ENCODE data around the gene CDKAL1.

Gene CDKAL1

GRCh38 chr6:21049148-21049547, 514.9 kb downstream of the CDKAL1 start:
- ATAC-seq: no peak; the same call in 2 of the 3 replicates
- TF ChIP-seq PATZ1 (CRISPR knock-in tag; IDR thresholded peaks at IDR 0.05; ENCODE audit: borderline replicate concordance) (no peak), TCF4 (CRISPR knock-in tag; IDR thresholded peaks at IDR 0.05; ENCODE audit: borderline replicate concordance) (no peak), ZC3H10 (CRISPR knock-in tag; IDR thresholded peaks at IDR 0.05) (no peak), ESRRG (CRISPR knock-in tag; IDR thresholded peaks at IDR 0.05) (no peak), BACH2 (CRISPR knock-in tag; IDR thresholded peaks at IDR 0.05; ENCODE audit: borderline replicate concordance) (no peak), ARNTL (CRISPR knock-in tag; IDR thresholded peaks at IDR 0.05; ENCODE audit: borderline replicate concordance, low read depth) (no peak), TOX (CRISPR knock-in tag; IDR thresholded peaks at IDR 0.05; ENCODE audit: borderline replicate concordance) (no peak), CSDC2 (CRISPR knock-in tag; IDR thresholded peaks at IDR 0.05) (no peak), ISL1 (CRISPR knock-in tag; IDR thresholded peaks at IDR 0.05) (no peak), ZFP30 (CRISPR knock-in tag; IDR thresholded peaks at IDR 0.05) (no peak), ZNF565 (CRISPR knock-in tag; conservative IDR thresholded peaks at IDR 0.05; ENCODE audit: low read depth) (no peak), ZNF8 (CRISPR knock-in tag; IDR thresholded peaks at IDR 0.05) (no peak), GLIS3 (CRISPR knock-in tag; IDR thresholded peaks at IDR 0.05) (no peak), ZFP3 (CRISPR knock-in tag; IDR thresholded peaks at IDR 0.05) (no peak), TSHZ2 (CRISPR knock-in tag; IDR thresholded peaks at IDR 0.05) (no peak), CREB5 (CRISPR knock-in tag; IDR thresholded peaks at IDR 0.05; ENCODE audit: low read depth) (no peak), CSRNP3 (CRISPR knock-in tag; IDR thresholded peaks at IDR 0.05) (no peak), PPARA (CRISPR knock-in tag; IDR thresholded peaks at IDR 0.05; ENCODE audit: borderline replicate concordance) (no peak), OSR1 (CRISPR knock-in tag; IDR thresholded peaks at IDR 0.05) (no peak), ZNF70 (CRISPR knock-in tag; IDR thresholded peaks at IDR 0.05) (no peak)

- ATAC-seq: peak; percentile 72
Measured at GRCh38 chr6:21049572-21049971, 515.3 kb downstream of the CDKAL1 start.

More at GRCh38 chr6:21049572-21049971, 515.3 kb downstream of the CDKAL1 start:
- TF ChIP-seq POU6F1 (CRISPR knock-in tag; IDR thresholded peaks at IDR 0.05; ENCODE audit: borderline replicate concordance, low read depth) (no peak), ARNTL (CRISPR knock-in tag; IDR thresholded peaks at IDR 0.05; ENCODE audit: borderline replicate concordance, low read depth) (no peak), BACH2 (CRISPR knock-in tag; IDR thresholded peaks at IDR 0.05; ENCODE audit: borderline replicate concordance) (no peak), CSRNP3 (CRISPR knock-in tag; IDR thresholded peaks at IDR 0.05) (no peak), ISL1 (CRISPR knock-in tag; IDR thresholded peaks at IDR 0.05) (peak; percentile 57), TSHZ2 (CRISPR knock-in tag; IDR thresholded peaks at IDR 0.05) (no peak), ZNF8 (CRISPR knock-in tag; IDR thresholded peaks at IDR 0.05) (no peak), RARB (CRISPR knock-in tag; IDR thresholded peaks at IDR 0.05) (no peak)

Measured in SK-N-SH treated with all-trans-retinoic acid at 6 μM for 48 hours (cell line).